Heart left ventricle (tissue), 13 donors: ENCODE results near the gene MEIS2.

Experiments used
- CTCF ChIP-seq, 12 donors: fragments of 200-600 bp; sonication (generic) in 4 of 12; IDR thresholded peaks; one replicate each; pipeline versions ENCODE4 v1.5.0 to v1.8.0; 2018 to 2022; ENCODE audit warnings: antibody characterized with exemption in 12 of 12, mild to moderate bottlenecking in 5 of 12
- POLR2A ChIP-seq, 2 donors: fragments of 450-650 bp; IDR thresholded peaks; one replicate each; pipeline ENCODE4 v1.6.1; 2017; ENCODE audit warnings: antibody characterized with exemption in 2 of 2, mild to moderate bottlenecking in 2 of 2, moderate library complexity in 2 of 2
- donor health status: ischemic (EF 13 %, LVEDD 7.1; RV severe dilation, severe dysfunction).
- donor health status: DM: no; HTN: yes; CAD: no.
- donor health status: DM: no; HTN: no; CAD: no.
- donor health status: ischemic (EF 25% LVEDD 6.9; RV normal size, moderate dysfunction).
- donor health status: ischemic (EF 25% LVEDD 5.7; RV mildly dilated, moderate dysfunction).
- donor health status: ischemic (EF 35%, LVEDD 5.7; RV mildly dilated, moderate dysfunction).
- donor health status: nonischemic (EF 11% LVEDD 7.7; RV severe dilation, severe dysfunction).
- donor health status: DM: yes; HTN: yes; CAD: no.
- donor health status: PGD.
- donor health status: ischemic (EF 29% LVEDD 5.4; RV normal size, mild dysfunction).
- donor health status: nonischemic (EF 23%, LVEDD 6.1; RV moderate dilation, normal function).

- no peak for TF ChIP-seq CTCF (IDR thresholded peaks at IDR 0.05)
- no peak for TF ChIP-seq POLR2A (IDR thresholded peaks at IDR 0.05)
These were observed 199.3 kb downstream of the MEIS2 start for GRCh38 chr15:36901012-36901411.
